IPS-18c (cell line): ENCODE results near the gene PRKCB.

Source experiments
- H3K4me3 ChIP-seq: 2 replicates; pipeline ENCODE4 v1.7.0; 2013; ENCODE audit warnings: low read depth, mild to moderate bottlenecking, low read length, moderate library complexity; ENCODE audit not compliant: insufficient read depth
- H3K9me3 ChIP-seq: one replicate; pipeline ENCODE4 v1.6.1; 2013; ENCODE audit warnings: mild to moderate bottlenecking, low read length, moderate library complexity; ENCODE audit not compliant: control insufficient read depth, insufficient read depth

The PRKCB gene

DNA sequence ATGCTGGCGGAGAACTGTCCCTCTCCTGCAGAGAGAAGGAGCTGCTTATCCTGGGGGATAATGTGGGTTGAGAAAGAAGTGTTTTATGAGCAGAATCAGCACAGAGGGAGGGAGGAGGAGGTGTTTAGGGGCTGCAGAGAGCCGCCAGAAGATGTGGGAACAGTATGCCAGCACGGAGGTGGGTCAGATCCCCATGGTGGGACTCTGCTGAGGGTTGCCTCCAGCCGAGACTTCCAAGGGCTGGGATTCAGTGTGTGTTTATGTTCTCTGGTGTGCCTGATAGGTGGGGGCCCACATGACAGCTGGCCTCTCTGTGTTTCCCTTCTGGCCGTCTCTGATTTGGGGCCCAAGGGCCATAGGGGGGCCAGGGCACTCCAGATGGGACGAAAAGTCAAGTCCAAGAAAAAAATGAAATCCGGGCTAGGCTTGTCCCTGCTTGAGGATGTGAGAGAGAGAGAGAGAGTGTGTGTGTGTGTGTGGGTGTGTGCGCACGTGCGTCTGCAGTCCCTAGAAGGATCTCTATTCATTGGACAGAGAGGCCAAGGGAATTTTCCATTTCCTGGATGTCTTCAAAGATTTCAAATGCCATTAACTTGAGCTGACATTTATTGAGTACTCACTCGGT lies 21.6 kb downstream of the PRKCB start:
- H3K9me3 ChIP-seq, result peaks cover 2% of the 10 kb centered on the region
- no peak overlapping the region for H3K4me3 ChIP-seq

DNA sequence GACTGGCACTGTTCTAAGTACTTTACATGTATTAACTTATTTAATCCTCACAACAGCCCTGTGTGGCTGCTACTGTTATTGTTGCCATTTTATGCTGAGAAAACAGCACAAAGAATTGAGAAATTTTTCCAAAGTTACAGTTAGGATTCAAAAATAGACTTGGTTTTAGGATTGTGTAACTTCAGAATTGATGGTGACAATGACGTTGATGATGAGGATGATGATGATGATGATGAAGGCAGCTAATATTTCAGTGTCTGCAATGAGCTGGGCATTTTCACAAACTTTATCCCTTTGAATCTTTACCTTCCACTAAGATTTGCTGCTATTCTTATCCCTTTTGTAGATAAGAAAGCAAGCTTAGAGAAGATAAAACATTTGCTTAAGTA lies 22.1 kb downstream of the PRKCB start:
- Histone ChIP-seq H3K9me3 (peaks cover 4% of the 10 kb centered on the region), H3K4me3 (no peak overlapping the region)

DNA sequence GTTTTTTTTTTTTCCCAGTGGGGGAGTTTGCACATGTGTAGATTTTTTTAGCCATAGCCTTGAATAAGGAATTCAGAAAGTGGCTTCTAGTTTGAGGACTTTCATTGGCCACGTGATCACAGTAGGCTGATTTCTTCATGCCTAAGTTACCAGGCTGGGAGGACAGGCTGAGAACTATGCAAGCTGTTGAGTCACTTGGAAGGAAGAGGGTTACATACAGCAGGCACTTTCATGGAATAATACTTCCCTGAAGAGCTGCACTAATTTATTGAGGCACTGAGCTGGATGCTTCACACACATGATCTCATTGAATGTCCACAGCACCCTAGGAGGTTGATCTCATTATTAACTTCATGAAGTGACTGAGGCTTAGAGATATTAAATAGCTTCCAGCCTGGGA lies 22.8 kb downstream of the PRKCB start:
- Histone ChIP-seq H3K4me3 (no peak overlapping the region), H3K9me3 (peaks cover 4% of the 10 kb centered on the region)

DNA sequence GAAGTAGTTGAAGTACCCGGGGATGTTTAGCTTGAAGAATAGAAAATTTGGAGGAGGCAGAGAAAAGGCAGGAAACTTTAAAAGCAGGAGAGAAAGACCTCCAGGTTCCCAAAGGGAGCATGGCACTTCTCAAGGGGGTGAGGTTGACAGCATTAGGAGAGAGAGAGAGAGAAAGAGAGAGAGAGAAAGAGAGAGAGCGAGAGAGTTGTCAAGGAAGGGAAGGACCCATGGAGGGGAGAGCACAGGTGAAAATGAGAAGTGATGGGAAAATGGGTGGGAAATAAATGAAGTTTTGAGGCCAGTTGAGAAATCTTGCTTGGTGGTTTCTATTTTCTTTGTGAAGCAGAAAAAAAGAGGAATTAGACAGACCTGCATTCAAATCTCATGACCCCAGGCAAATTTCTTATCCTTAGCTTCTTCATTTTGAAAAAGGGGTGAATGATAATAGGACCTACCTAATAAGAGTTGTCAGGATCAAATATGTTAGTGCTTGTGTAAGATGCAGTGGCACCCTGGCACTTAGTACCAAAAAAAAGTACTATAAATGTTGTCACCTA lies 24.0 kb downstream of the PRKCB start:
- H3K4me3 ChIP-seq, result no peak overlapping the region
- peaks cover 4% of the 10 kb centered on the region for H3K9me3 ChIP-seq

DNA sequence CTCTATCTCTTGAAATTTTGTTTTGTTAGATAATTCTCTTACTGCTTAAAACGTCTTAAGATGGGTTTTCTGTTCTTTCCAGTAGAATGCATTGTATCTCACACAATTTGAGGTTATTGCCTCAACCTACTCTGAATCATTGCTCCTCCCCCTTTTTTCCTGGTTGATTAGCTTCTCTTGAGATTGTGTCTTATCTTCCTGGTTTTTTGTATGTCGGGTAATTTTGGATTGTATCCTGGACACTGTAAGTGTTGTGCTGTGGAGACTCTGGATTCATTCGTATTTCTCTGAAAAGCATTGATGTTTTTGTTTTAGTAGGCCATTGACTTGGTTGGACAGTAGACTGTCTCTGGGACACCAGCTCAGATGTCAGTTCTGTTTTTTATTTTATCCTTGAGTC lies 26.1 kb downstream of the PRKCB start:
- peaks cover 6% of the 10 kb centered on the region for H3K9me3 ChIP-seq

DNA sequence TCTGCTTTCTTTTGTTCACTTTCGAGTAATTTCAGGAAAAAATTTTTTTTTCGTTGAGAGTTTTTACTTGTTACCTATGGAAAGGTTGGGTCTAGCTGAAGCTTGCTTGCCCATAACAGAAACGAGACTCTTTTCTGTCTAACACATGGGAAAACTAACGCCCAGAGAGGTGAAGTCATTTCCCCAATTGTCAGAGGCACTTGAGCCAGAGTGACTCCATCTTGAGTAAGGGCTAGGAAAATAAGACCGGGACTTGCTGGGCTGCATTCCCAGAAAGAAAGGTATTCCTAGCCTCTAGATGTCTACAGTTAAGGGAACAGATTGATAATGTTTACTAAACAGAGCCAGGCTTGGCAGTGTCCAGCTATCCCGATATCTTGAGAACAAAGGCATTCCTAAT lies 26.8 kb downstream of the PRKCB start:
- Histone ChIP-seq H3K4me3 (no peak overlapping the region), H3K9me3 (peaks cover 6% of the 10 kb centered on the region)

More for the DNA sequence above, 26.1 kb downstream of the PRKCB start:
- no peak overlapping the region for H3K4me3 ChIP-seq

DNA sequence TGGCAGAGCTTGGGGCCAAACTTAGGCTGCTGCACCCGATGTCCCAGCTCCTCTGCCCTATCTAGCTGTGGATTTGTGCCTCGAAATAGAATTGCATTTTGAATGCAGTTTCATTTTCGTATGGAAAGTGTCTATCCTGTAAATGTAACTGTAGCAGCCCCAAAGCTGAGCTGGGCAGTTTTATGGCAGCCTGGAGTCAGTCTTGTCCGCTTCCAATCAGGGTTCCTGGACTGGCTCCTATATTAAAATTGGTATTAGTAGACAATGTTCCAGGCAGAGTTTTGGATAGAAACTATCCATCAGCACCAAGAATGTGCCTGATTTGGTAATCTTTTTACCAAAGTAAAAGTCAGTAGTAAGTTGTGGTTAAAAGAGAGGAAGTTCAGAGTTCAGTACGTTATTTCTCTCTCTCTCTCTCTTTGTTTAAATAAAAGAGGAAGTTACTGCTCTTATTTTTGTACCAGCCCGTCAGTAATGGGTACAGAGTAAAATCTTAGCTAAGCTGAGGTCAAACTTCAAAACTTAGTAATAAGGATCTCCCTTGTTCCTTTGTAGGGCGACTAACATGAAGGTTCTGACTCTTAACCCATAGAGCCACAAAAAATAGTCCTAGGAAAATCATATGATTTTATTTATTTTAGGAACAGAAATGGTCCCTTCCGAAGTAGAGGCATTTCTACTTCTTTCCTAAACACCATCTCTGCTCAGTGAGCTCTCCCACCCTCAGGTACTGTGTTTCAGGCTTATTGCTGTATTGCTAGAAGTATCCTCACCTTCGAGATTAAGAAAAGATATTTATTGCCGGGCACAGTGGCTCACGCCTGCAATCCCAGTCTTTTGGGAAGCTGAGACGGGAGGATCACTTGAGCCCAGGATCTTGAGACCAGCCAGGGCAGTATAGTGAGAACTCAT lies 28.0 kb downstream of the PRKCB start:
- H3K4me3 ChIP-seq, result no peak overlapping the region
- H3K9me3 ChIP-seq, result peaks cover 6% of the 10 kb centered on the region

DNA sequence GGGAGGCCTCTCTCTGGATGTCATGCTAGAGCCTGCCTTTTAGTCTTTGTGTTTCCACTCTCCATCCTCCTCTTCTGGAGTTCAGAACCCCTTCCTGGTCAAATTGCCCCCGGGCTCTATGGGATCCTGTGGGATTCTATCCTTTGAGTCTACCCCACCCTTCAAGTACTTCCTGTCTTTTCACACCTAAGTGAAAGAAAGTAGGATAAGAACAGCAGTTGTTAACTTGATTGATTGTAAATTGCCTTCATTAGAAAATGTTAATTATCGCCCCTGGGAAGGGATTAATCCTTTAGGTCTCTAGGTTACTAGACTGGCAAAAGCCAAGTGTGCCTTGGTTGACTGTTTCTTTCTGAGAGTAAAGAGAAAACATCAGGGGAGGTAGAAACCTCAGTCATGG lies 30.1 kb downstream of the PRKCB start:
- H3K9me3 ChIP-seq, result peaks cover 4% of the 10 kb centered on the region
- no peak overlapping the region for H3K4me3 ChIP-seq

DNA sequence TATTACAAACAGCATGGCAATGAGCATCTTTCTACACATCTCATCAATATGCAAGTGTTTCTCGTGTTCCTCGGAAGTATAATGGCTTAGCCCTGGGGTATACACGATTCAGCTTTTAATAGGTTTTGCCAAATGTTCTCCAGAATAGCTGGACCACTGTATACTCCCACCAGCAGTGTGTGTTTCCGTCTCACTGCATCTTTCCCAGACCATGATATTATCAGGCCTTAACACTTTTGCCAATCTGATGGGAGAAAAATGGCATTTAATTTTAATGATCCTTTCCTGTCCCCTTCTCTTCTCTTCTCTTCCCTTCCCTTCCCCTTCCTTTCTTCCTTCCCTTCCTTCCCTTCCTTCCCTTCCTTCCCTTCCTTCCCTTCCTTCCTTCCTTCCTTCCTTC lies 30.8 kb downstream of the PRKCB start:
- Histone ChIP-seq H3K4me3 (no peak overlapping the region), H3K9me3 (peaks cover 4% of the 10 kb centered on the region)

DNA sequence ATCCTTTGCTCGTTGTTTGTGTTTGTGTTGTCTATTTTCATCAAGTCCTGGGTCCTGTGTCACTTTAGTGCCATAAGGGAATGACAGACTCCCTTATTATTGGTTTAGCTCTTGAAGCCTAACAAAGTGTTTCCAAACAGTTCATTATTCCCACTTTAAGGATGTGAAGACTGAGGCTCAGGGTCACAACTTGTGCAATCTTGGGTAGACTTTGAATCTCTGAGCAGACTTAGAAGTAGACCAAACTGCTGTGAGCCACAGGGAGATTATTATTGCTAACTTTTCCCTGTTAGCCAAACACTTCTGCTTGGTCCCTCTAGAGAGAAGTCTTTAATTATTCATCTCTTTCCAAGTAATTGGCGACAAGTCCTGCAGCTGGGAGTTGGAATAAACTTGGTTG lies 31.8 kb downstream of the PRKCB start:
- no peak overlapping the region for H3K4me3 ChIP-seq
- peaks cover 2% of the 10 kb centered on the region for H3K9me3 ChIP-seq

DNA sequence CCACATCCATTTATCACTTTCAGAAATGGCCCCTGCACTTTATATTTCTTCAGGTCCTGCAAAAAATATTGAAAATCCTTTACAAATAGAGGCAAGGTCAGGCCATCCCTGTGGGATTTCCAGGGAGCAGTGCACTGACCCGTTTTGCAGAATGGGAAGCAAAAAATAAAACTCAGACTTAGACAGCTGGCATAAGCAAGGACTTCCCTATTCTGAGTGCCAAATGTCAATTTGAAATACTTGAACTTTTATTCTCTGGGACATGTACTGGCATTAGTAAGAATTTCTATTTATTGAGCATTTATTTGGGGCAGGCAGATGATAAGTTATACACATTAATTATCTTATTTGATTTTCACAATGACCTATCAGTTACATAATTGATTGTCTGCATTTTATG lies 32.4 kb downstream of the PRKCB start:
- no peak overlapping the region for H3K4me3 ChIP-seq
- peaks cover 2% of the 10 kb centered on the region for H3K9me3 ChIP-seq

DNA sequence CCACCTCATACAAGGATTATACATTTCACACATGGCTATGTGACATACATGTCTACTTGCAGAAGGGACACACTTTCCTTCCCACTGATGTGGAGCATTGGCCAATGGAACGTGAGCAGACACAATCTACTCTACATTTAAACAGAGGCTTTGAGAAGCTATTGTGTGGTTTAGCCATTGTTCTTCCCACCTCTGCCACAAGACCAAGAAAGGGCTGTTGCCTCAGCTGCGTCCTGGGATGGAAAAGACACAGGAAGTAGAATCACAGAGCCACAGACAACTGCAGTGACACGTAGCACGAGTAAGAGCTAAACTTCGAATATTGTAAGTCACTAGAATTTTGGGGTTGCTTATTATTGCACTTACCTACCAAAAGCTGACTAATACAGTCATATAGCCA lies 33.3 kb downstream of the PRKCB start:
- Histone ChIP-seq H3K4me3 (no peak overlapping the region), H3K9me3 (peaks cover 2% of the 10 kb centered on the region)

DNA sequence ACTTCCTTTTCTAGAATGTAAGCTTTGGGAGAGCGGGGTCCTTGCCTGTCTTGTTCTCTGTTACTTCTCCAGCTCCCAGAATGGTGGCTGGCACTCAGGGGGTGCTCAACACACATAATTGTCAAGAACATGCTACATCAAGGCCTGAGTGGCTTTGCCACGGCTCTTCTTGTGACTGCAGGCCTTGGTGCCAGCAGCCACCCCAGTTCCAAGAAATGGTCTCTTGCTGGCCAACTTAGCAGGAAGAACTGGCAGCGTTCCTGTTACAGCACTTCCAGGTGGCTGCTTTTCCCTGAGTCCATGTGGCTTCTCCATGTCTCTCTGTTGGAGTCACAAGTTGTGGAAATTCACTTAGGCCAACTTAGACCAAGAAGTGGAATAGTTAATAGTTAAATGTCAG lies 36.1 kb downstream of the PRKCB start:
- Histone ChIP-seq H3K9me3 (no peaks in the 10 kb centered on the region), H3K4me3 (no peak overlapping the region)

DNA sequence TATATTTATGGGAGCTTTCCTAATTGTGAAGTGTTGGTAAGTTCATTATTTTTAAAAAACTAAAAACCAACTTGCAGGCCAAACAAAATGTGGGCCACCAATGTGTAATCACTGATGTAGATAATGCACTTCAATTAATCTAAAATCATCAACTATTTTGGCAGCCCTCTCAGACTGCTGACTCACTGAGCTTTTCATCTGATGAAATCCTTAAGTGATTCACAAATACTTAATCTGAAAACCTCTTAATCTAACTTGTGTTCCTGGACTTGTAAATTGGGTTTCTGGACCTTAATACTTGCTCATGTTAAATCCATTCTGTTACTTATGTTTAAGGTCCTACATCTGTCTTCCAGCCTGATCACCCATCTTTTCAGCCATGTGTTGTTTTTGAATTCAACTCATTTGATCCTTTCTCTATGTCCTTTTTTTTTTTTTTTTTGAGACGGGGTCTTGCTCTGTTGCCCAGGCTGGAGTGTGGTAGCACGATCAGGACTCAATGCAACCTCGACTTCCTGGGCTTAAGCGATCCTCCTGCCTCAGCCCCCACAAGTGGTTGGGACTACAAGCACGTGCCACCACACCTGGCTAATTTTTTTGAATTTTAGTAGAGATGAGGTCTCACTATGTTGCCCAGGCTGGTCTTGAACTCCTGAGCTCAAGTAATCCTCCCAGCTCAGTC lies 39.0 kb downstream of the PRKCB start:
- no peaks in the 10 kb centered on the region for H3K9me3 ChIP-seq
- no peak overlapping the region for H3K4me3 ChIP-seq

DNA sequence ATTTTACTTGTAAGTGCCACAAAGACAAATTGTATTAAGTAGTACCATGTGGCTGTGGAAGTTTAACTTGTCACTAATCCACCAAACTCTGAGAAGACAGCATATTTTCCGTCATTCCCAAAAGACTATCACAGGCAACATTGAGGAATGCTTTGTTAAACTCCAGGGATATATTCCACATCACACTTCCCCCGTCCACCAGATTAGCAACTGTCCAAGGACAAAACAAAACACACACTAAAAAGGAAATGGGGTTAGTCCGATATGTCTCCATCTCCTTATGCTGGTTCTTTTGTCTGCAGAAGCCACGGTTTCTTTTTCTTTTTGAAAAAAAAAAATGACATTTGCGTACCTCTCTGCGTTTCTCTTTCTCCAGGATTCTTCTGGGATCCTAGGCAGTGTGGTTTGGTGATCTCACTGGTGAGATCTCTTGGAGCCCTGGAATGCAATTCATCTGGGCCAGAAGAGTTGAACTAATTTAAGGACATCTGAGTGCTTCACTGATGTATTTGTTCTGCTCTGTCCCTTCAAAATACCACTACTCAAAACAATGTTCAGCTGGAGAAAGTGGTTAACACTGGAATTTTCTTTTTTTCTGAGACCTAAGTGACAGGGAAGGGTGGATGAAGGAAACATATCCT lies 40.6 kb downstream of the PRKCB start:
- Histone ChIP-seq H3K9me3 (no peaks in the 10 kb centered on the region), H3K4me3 (no peak overlapping the region)

DNA sequence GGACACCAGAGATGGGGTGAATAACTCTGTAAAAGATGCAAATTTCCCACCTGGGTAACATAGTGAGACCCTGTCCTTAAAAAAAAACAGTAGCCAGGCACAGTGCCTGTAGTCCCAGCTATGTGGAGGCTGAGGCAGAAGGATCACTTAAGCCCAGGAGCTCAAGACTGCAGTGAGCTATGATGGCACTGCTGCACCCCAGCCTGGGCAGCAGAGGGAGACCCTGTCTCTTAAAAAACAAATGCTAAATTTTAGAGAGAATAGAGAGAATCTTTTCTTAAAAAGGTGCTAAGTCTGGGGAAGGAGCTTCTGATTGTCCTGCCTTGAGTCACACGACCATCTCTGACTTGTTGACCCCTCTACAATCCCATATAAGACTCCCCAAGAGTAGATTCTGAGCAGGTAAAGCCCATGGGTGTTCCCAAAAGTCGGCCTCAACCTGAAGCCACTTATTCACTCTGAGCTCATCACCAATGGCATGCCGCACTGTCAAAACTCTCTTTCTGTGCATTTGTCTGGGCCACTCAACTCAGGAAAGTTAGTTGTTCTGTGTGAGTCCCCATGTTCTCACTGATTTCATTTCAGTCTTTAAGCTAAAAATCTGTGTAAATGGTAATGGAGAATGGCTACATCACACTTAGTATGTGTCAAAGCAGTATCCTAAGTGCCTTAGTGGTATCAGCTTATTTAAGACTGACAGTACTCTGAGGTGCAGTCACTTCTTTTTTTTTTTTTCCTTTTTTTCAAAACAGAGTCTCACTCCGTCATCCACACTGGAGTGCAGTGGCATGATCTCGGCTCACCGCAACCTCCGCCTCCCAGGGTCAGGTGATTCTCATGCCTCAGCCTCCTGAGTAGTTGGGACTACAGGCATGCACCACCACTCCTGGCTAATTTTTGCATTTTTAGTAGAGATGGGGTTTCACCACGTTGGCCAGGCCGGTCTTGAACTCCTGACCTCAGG lies 41.6 kb downstream of the PRKCB start:
- H3K4me3 ChIP-seq, result no peak overlapping the region
- no peaks in the 10 kb centered on the region for H3K9me3 ChIP-seq
